Body of pancreas (tissue), 4 donors: ENCODE results near the gene C17orf67.

Experiments used
- CTCF ChIP-seq, 7 experiments: fragments of 450-650 bp in 4 of 7; fragments of 200-600 bp in 3 of 7; sonication (generic) in 3 of 7; IDR thresholded peaks; one replicate each; pipeline ENCODE4 v1.5.1; 2016 to 2019; ENCODE audit warnings: antibody characterized with exemption in 7 of 7
- POLR2A ChIP-seq, 3 donors: fragments of 450-650 bp; IDR thresholded peaks; one replicate each; pipeline ENCODE4 v1.6.1; 2016; ENCODE audit warnings: antibody characterized with exemption in 3 of 3, mild to moderate bottlenecking in 2 of 3

- TF ChIP-seq POLR2A (IDR thresholded peaks at IDR 0.05) (no peak), CTCF (IDR thresholded peaks at IDR 0.05) (no peak)
Observed at GRCh38 chr17:56850591-56850990, 16.9 kb upstream of the C17orf67 start.
